ENCODE results near the gene MPHOSPH6.

GRCh38 chr16:82129881-82130280, 40.1 kb downstream of the MPHOSPH6 start:
- TF ChIP-seq CSDC2 (CRISPR knock-in tag; IDR thresholded peaks at IDR 0.05) (no peak), ZNF565 (CRISPR knock-in tag; conservative IDR thresholded peaks at IDR 0.05; ENCODE audit: low read depth) (no peak), CSRNP3 (CRISPR knock-in tag; IDR thresholded peaks at IDR 0.05) (no peak), ZC3H10 (CRISPR knock-in tag; IDR thresholded peaks at IDR 0.05) (no peak), RARB (CRISPR knock-in tag; IDR thresholded peaks at IDR 0.05) (no peak), ZFP3 (CRISPR knock-in tag; IDR thresholded peaks at IDR 0.05) (no peak), CREB5 (CRISPR knock-in tag; IDR thresholded peaks at IDR 0.05; ENCODE audit: low read depth) (no peak), OSR1 (CRISPR knock-in tag; IDR thresholded peaks at IDR 0.05) (no peak), TOX (CRISPR knock-in tag; IDR thresholded peaks at IDR 0.05; ENCODE audit: borderline replicate concordance) (no peak), ISL1 (CRISPR knock-in tag; IDR thresholded peaks at IDR 0.05) (no peak), BACH2 (CRISPR knock-in tag; IDR thresholded peaks at IDR 0.05; ENCODE audit: borderline replicate concordance) (no peak), ZFP30 (CRISPR knock-in tag; IDR thresholded peaks at IDR 0.05) (no peak), PPARA (CRISPR knock-in tag; IDR thresholded peaks at IDR 0.05; ENCODE audit: borderline replicate concordance) (no peak), PATZ1 (CRISPR knock-in tag; IDR thresholded peaks at IDR 0.05; ENCODE audit: borderline replicate concordance) (no peak)
